NCI-H1048 (cell line): ENCODE results near the gene ADGRL1.
"Not testable (repeated sequence)": the region's sequence is repeated elsewhere in the genome, so short reads cannot be mapped to it uniquely, and the experiment has no call there.

Source experiments
- DNase-seq: peaks from one replicate; lab custom pipeline; 2025; lab: John Stamatoyannopoulos, UW

ADGRL1 gene

GRCh38 chr19:14218620-14219330 is 12.8 kb upstream of the ADGRL1 start:
- DNase-seq = no peak

DNA sequence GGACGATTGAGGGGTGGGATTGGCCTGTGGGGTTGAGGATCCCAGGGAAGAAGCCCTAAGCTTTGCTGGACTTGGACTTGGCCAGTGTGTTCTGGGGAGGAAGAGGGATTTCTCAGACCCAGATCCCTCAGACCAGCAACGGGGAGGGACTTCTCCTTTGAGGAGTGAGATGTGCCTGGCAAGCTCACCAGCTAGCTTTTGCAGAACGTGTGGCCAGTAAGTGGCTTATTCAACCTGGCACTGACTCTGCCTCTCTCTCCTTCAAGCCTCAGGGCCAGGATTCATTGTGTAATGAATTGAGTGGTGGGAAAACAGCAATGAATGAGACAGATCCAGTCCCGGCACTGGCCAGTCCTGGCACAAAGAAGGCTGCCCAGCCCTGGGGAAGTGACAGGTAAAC is 11.9 kb upstream of the ADGRL1 start:
- DNase-seq = not testable (repeated sequence)

DNA sequence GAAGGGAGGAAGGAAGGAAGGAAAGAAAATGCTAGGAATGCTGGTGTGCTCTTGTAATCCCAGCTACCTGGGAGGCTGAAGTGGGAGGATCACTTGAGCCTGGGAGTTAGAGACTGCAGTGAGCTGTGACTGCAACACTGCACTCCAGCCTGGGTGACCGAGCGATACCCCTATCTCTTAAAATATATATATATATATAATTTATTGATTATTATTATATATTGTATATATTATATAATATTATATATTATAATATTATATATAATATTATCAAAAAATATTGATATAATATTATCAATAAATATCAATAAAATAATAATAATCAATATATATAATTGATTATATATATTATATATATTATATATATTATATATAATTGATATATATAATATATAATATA is 8.6 kb upstream of the ADGRL1 start:
- no peak for DNase-seq

- not testable (repeated sequence) for DNase-seq
Observed at GRCh38 chr19:14210182-14210581, 4.2 kb upstream of the ADGRL1 start.

DNA sequence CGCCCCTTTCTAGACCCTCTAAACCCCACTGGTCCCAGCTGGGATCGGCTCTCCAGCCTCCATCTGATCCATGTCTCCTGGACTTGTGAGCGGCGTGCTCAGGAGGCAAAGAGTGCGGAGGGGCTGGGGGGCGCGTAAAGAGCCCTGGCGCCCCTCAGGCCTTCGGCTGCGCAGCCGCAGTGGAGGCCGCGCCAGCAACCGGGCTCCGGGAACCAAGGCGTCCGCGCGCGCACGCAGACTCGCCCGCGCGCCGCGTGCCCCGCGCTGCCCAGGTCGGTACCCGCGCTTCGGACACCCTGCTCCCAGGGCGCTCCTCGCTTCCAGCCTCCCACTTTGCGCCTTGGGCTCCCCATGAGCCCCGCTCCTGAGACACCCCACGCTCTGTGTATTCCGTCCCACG is 3.4 kb upstream of the ADGRL1 start:
- DNase-seq = not testable (repeated sequence)

GRCh38 chr19:14208496-14208895 is 2.5 kb upstream of the ADGRL1 start:
- not testable (repeated sequence) for DNase-seq

- not testable (repeated sequence) for DNase-seq
Observed at GRCh38 chr19:14207796-14208195, 1.8 kb upstream of the ADGRL1 start.

DNA sequence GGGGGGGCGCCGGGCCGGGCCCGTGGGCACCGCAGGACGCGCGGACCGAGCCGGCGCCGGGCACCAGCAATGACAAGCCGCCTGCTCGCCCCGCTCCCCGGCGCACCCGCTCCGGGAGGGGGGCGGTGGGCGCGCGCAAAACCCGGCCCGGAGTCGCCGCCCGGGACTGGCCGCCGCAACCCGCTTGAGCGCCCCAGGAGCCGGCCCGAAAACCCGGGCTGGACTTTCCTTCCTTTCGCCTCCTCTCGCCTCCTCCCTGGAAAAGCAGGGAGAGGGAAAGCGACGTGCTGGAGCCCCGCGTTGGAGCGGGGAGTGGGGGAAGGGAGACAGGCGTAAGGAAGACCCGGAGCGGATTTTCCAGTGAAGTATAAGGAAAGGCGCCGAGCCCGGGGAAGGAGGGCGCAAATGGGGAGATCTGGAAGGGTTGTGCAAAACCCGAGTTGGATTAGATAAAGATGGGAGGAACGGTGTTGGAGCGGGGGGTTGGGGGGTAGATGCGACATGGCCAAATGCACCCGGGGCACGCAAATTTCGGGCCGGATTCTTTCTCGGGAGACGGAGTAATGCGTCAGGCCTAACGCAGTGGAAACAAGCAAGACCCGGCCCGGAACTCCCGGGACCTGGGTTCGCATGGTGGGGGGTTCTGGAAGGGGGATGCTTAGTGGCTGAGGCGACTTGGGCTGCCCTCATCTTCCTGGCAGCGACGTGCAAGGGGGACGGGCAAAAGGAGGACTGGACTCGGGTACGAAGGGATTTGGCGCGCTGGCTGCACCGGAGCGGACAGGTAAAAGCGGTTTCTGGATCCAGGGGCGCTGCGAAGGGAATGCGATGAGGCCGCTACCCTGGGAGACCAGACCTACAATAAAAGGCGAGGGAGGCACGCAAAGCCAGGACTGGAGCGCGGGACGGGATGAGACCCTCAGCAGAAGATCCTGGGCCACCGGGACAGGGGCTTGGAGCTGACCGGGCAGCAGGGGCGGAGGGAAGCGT is 1.1 kb upstream of the ADGRL1 start:
- DNase-seq = peak; percentile 65

DNA sequence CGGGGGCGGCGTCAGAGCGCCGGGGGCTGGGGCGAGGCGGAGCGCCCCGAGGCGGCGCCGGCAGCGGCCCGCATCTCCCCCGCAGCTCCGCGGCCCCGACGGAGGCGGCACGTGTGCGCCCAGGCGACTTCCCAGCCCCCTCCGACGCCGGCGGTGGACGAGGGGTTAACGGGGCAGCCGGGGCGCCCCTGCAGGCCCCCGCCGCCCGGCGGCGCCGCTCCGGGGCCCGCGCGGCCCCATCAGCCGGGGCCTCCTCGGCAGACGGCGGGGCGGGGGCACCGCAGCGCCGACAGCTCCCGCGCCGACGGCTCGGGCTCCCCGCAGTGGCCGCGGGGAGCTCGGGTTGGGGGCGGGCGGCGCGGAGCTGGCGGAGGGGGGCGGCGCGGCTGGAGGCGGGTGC is 339 bp upstream of the ADGRL1 start:
- not testable (repeated sequence) for DNase-seq

- not testable (repeated sequence) for DNase-seq
Observed at GRCh38 chr19:14204676-14205451, 1.1 kb downstream of the ADGRL1 start.

DNA sequence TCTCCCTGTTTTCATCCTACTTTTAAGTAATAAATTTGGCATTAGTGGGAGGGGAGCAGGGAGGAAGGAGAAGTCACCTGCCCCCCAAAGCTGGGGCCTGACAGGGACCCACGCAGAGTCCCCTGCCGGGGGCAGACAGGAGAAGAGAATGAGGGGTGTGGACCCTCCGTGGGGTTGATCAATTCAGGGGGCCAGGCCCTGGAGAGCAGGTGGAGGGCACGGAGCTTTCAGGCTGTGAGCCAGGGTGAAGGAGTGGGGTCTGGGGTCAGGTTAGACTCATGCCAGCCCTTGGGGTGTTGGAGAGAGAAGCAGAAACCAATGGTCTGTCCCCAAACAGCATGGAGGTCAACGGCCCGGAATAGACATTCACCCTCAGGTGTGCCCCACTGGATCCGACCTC is 1.8 kb downstream of the ADGRL1 start:
- not testable (repeated sequence) for DNase-seq

DNA sequence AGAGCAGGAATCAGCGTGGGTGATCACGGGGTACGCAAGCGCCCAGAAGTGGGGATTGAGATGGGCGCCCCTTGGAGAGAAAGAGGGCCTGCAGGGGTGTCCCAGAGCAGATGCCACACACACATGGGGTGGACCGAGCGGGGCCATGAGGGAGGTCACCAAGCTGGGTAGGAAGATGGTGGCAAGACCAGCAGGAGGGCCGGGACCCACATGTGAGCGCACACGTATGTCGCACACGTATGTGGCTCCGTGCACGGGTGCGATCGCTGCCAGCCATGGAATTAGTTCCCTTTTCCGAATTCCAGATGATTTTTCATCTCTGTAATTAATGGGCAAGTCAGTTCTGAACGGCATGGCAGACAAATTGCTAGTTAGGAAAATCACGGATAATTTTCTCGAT is 2.2 kb downstream of the ADGRL1 start:
- DNase-seq = not testable (repeated sequence)

DNA sequence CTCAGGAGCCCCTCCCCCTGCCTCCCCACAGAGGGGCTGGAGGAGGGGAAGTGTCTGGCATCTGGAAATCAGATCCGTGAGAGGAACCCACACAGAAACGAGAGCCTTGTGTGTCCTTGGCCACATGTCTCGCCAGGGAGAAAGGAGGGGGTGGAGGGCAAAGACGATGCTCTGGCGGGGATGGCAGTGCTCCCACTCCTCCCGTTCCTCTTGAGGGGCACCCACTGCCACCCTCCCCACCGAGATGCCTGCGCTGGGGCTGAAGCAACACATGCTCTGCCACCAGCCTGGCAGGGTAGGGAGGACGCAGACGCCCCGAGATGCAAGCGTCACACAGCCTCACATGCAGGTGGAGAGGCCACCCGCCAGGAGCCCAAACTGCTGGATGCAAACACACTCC is 2.8 kb downstream of the ADGRL1 start:
- no peak for DNase-seq

- not testable (repeated sequence) for DNase-seq
Observed at GRCh38 chr19:14201481-14201880, 4.5 kb downstream of the ADGRL1 start.

GRCh38 chr19:14200147-14200841 is 5.7 kb downstream of the ADGRL1 start:
- not testable (repeated sequence) for DNase-seq

DNA sequence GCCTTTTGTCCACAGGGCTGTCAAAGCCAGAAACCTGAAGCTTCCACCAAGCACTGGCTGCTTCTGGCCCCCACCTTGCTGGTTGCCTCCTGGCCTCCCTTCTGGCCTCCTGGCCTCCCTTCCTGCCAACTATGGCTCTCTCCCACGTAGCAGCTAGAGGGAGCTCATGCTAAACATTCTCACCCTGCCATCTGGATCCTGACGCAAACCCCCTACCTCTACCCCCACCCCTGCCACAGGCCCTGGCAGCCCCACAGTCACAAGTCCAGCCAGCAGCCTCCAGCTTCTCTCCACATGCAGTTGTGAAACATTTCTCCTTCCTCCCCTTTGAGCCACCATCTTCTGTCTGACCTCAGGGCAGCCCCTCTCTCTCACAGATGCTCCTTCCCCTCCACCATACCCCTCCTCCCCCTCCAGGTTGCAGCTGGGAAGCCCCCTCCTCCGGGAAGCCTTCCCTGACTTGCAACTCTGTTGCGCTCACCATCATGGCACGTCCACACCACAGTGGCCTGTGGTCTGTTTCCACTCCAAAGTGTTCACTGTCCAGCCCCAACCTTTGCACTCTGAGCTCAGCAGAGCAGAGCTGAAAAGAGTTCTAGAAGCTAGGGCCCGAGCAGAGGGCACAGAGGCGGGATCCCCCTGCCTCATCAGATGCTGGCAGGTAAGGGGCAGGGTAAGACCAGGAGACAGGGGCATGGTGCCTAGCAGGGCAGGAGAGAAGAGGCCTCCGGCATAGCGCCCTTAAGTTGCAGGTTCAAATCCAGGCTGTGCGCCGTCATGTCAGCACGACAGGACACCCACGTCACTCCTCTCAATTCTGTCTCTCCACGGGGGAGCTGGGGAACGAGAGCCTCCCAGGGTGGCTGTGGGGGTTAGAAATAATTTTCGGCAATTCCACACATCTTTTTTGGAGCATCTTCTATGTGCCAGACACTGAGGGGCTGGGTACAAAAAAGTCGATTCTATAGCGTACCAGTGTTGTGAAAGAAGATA is 7.3 kb downstream of the ADGRL1 start:
- no peak for DNase-seq

DNA sequence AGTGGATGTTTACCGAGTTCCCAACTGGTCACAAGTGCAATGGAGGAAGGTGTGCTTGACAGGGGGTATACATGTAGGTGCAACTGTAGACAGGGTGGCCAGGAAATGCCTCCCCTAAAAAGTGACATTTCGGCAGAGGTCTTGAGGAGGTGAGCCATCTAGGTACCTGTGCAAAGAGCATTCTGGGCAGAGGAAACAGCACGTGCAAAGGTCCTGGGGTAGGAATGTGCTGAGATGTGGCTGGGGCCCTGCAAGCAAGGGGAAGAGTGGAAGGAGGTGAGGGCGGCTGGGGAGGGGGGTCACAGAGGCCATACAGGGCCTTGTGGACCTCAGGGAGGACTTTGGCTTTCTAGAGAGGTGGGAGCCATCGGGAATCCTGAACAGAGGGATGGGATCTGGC is 8.1 kb downstream of the ADGRL1 start:
- no peak for DNase-seq

DNA sequence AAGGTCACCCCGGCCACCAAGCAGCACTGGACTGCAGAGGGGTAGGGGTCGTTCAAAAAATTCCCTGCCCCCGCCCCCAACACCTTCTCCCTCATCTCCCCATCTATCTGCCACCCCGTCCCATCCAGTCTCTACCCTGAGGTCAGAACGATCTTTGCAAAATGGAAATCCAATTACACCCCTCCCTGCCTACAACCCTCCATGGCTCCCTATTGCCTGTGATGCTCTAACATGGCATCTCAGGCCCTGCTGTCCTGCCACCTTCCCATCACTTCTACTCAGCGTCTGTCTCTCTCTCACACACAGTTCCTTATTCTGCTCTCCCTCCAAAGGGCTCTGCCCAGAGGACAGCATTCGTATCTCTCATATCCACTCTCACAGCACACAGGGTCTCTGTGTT is 8.7 kb downstream of the ADGRL1 start:
- DNase-seq = not testable (repeated sequence)

DNA sequence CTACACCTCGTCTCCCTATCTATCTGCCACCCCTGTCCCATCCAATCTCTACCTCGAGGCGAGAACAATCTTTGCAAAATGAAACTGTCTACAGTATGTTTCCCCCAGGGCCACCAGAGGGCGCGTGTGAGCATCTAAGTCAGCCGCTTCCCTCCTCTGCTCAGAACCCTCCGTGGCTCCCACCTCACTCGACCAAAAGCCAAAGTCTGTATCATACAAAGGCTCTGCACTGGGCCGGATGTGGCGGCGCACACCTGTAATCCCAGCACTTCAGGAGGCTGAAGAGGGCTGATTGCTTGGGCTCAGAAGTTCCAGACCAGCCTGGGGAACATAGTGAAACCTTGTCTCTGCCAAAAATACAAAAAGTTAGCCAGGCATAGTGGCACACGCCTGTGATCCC is 9.9 kb downstream of the ADGRL1 start:
- not testable (repeated sequence) for DNase-seq

DNA sequence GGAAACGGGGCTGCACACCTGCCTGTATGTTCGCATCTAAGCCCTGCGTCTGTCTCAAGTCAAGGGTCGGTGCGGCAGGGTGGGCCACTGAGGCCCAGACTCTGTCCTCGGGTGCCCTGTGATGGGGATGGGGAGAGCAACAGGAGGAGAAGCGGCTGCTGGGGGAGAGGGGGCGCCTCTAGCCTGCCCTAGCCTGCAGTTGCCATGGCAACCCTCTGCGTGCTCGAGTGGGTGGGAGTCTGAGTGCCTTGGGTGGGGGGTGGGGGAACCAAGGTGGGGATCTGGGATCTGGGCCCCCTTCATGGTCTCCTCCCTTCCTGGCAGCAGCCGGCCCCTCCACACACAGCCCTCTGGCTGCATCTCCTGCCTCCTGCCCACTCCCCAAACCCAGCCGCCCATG is 10.8 kb downstream of the ADGRL1 start:
- DNase-seq = not testable (repeated sequence)
